GM18868 (cell line): ENCODE measurements around the gene MAP2K5.
"Not testable (repeated sequence)": the region's sequence is repeated elsewhere in the genome, so short reads cannot be mapped to it uniquely, and the experiment has no call there.

ENCODE experiments used
- ATAC-seq: cut with Tn5 transposase; IDR thresholded peaks from one replicate; pipeline ENCODE4 v1.9.1; 2021; ENCODE audit warnings: mild to moderate bottlenecking, moderate library complexity; ENCODE audit not compliant: unreplicated experiment

The MAP2K5 gene

GRCh38 chr15:67646847-67647246 is 104.3 kb downstream of the MAP2K5 start:
- ATAC-seq: no peak

- no peak for ATAC-seq
These were observed 110.1 kb downstream of the MAP2K5 start for GRCh38 chr15:67652586-67652985.

GRCh38 chr15:67660446-67660845 is 117.9 kb downstream of the MAP2K5 start:
- ATAC-seq: no peak

- no peak for ATAC-seq
These were observed 118.5 kb downstream of the MAP2K5 start for GRCh38 chr15:67660874-67661606.

GRCh38 chr15:67670647-67671305 is 128.3 kb downstream of the MAP2K5 start:
- ATAC-seq: no peak

- ATAC-seq: not testable (repeated sequence)
These were observed 130.3 kb downstream of the MAP2K5 start for GRCh38 chr15:67672834-67673233.

GRCh38 chr15:67674983-67675382 is 132.5 kb downstream of the MAP2K5 start:
- ATAC-seq: no peak

GRCh38 chr15:67678089-67678488 is 135.6 kb downstream of the MAP2K5 start:
- no peak for ATAC-seq

- ATAC-seq: no peak
These were observed 136.5 kb downstream of the MAP2K5 start for GRCh38 chr15:67678993-67679392.

- no peak for ATAC-seq
These were observed 138.1 kb downstream of the MAP2K5 start for GRCh38 chr15:67680641-67681040.

- ATAC-seq: no peak
These were observed 142.6 kb downstream of the MAP2K5 start for GRCh38 chr15:67685008-67685599.

- no peak for ATAC-seq
These were observed 143.2 kb downstream of the MAP2K5 start for GRCh38 chr15:67685716-67686115.

GRCh38 chr15:67690936-67691335 is 148.4 kb downstream of the MAP2K5 start:
- ATAC-seq: no peak

- no peak for ATAC-seq
These were observed 148.9 kb downstream of the MAP2K5 start for GRCh38 chr15:67691450-67691849.

GRCh38 chr15:67692573-67692972 is 150.1 kb downstream of the MAP2K5 start:
- no peak for ATAC-seq

GRCh38 chr15:67696087-67696486 is 153.6 kb downstream of the MAP2K5 start:
- no peak for ATAC-seq

- no peak for ATAC-seq
These were observed 157.5 kb downstream of the MAP2K5 start for GRCh38 chr15:67700023-67700422.

GRCh38 chr15:67701669-67702068 is 159.2 kb downstream of the MAP2K5 start:
- no peak for ATAC-seq

- ATAC-seq: no peak
These were observed 165.2 kb downstream of the MAP2K5 start for GRCh38 chr15:67707520-67708283.

- no peak for ATAC-seq
These were observed 166.0 kb downstream of the MAP2K5 start for GRCh38 chr15:67708500-67708899.

GRCh38 chr15:67715170-67715569 is 172.7 kb downstream of the MAP2K5 start:
- no peak for ATAC-seq
